GM18909 (cell line): ENCODE measurements around the gene ERICH4.
"Not testable (repeated sequence)": the region's sequence is repeated elsewhere in the genome, so short reads cannot be mapped to it uniquely, and the experiment has no call there.

Experiments used
- ATAC-seq: cut with Tn5 transposase; IDR thresholded peaks from one replicate; pipeline ENCODE4 v1.9.1; 2021; ENCODE audit warnings: mild to moderate bottlenecking; ENCODE audit not compliant: unreplicated experiment, poor library complexity

ERICH4 gene

DNA sequence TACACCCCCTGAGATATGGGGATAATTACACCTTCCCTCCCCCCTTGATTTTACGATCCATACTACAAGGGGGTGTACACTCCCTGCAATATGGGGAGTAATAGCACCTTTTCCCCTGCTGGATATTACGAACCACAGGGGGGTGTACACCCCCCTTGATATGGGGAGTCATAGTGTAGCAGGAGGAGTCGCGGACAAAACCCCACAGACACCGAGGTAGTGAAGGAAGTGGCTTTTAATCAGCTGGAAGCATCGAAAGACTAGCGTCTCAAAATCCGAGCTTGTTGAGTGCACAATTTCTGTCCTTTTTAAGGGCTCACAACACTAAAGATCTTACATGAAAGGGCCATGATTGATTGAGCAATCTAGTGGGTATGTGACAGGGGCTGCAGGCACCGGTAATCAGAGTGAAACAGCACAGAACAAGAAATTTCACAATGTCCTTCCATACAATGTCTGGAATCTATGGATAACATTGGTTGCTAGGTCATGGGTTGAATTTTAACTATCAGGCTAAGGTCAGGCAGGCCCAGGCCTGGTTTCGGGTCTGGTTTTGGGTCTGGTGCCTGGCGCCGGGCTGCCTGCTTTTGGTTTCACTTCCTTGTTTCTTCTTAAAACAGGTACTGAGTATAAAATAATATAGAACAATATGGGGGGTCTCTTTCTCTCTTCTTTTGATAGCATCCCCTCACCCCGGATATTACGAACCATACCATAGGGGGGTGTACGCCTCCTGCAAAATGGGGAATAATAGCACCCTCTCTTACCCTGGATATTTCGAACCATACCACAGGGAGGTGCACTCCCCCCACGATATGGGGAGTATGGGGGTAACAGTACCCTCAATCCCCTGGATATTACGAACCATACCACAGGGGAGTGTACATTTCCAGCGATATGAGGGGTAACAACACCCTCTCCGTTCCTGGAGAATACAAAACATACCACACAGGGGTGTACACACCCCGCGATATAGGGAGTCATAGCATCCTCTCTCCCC lies 20.6 kb downstream of the ERICH4 start:
- ATAC-seq: not testable (repeated sequence)

DNA sequence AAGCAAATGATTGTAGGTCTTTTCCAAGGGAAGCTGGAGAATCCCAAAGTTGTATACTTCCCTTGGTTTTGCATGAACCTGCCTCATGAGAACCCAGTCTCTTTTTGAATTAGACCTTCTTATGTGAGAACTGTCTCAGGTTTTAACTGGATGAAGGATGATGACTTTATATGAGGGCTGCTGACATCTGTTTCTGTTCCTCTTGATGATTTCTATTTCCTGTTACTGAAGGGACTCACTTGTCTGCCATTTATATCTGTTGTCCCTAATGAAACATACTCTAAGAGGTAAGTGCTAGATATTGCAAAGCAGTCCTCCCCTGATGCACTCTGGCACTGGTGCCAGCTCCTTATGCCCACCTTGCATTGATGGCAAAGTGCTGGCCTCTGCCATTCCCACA lies 33.6 kb downstream of the ERICH4 start:
- ATAC-seq: no peak

DNA sequence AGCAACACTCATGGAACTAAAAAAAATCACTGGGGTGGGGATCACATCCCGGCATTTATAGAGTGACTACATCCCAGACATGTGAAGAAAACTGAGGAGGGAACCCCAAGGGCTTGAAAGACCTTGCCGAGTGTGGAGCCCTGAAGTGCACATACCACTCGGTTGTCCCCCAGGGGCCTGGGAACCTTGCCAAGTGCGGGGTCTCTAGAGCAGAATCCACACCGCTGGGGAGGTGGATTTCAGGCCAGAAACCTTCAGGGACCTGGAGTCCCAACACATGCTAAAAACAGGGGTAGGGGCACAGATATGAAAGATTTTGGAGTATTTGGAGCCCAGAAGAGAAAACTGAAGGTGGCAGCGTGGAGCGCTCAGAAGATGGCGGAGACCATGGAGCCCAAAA lies 35.2 kb downstream of the ERICH4 start:
- ATAC-seq: no peak

DNA sequence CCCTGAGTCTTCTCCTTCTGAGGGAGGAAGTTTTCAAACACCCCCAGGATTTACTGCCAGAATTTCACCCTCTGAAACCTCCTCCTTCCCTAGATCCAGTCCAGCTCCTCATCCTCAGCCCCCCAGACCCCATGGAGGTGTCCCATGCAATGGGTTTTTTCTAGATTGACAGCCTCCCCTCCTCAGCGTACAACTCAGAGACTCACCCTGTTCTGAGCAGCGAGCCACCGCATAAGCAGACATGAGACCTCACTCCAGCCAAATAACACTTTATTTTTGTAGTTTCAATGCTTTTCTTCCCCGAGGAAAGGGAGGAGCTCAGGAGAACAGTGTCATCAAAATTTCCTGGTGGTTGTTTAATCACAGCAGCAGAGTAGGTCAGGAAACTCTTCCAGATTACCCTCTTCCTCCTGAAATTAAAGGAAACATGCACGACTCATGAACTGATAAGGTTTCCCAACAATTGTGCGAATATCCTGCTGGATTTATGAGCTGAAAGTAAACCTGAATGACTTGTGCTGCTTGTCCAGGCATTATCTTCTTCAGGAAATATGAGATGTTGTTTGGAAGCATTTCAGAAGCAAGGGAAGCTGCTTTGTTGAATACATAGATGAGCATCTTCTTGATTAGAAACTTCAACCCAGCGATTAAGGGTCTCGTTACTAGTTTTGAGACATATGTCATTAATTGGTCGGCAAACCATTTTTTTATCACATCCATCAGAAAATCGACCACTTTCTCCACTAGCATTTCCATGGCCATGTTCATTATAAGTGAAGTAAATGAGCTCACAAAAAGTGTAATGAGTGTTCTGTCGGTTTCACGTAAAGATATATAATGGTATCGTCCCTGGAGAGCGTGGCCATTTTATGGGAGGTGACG lies 36.2 kb downstream of the ERICH4 start:
- no peak for ATAC-seq

DNA sequence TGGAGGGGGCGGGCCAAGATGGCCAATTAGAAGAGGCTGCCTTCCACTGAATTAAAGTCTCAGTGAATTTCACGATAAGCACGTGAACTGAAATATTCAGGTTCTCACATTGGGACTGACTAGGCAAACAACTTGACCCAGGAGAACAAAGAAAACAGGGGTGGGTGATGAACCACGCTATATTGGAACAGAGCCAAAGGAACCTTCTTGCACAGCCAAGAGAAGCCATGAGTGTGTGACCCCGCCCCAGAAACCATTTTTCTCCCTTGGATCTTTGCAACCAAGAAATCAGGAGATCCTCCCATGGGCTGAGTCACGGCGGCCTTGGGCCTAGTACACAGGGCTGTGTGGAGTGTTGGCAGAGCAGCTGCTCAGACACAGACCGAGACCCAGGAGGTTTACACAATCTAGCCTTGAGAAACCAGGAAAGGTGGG lies 36.8 kb downstream of the ERICH4 start:
- ATAC-seq: no peak

DNA sequence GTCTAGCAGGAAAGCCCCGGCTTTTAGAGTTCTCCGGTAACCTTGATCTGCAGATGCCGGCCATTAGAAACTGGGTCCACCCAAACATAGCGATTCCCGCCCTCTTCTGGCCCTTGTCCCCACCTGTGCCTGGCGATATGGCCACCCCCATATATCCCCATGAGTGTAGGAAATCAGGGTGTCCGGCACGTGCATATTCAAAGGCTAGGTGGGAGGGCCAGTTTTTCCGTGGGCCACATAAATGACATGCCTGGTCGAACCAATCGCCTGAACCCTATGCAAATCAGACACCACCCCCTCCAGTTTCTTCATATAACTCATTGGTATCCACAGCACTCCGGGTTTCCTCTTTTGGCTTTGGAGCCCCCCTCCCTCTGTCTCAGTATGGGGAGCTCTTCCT lies 37.4 kb downstream of the ERICH4 start:
- ATAC-seq: no peak

DNA sequence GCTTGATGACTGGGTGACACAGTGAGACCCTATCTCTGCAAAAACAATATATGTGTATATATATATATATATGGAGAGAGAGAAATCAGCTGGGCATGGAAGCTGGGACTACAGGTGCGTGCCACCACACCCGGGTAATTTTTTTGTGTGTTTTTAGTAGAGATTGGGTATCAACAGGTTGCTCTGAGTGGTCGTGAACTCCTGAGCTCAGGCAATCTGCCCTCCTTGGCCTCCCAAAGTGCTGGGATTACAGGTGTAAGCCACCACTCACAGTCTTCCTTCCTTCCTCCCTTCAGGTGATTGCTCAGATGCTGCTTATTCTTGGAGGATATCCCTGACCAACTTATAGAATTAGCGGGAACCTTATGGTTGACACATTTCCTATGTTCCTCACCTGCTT lies 41.9 kb downstream of the ERICH4 start:
- ATAC-seq: no peak

DNA sequence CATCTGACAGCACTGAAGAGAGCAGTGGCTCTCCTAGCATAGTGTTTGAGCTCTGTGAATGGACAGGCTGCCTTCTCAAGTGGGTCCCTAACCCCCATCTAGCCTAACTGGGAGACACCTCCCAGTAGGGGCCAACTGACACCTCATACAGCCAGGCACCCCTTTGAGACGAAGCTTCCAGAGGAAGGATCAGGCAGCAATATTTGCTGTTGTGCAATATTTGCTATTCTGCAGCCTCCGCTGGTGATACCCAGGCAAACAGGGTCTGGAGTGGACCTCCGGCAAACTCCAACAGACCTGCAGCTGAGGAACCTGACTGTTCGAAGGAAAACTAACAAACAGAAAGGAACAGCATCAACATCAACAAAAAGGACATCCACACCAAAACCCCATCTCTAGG lies 44.0 kb downstream of the ERICH4 start:
- not testable (repeated sequence) for ATAC-seq

DNA sequence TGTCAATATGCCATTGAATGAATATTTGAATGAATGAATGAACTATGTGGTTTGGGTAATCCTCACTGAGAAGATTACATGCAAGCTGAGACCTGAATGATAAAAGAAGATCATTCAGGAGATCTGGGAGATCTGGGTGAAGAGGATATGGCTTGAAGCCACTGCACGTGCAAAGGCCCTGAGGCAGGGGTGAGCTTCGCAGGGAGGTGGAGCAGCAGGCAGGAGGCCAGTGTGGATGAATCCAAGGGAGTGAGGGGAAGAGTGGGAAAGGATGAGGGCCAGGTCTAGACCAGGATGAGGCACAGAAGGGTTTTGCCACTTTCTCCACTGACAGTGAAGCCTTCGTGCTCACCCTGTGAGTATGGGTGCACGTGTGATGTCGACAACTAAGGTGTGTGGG lies 49.9 kb downstream of the ERICH4 start:
- ATAC-seq: no peak
